Stimulated activated CD8-positive, alpha-beta memory T cell treated with anti-CD3 and anti-CD28 coated beads, Interleukin-7, amount 100 ng/mL, for 24 hours (primary cell): ENCODE data around the gene NOX4.
"Not testable (repeated sequence)": the region's sequence is repeated elsewhere in the genome, so short reads cannot be mapped to it uniquely, and the experiment has no call there.

Source experiments
- DNase-seq: peaks from one replicate; pipeline ENCODE4 v3.0.0-alpha.2; 2020; ENCODE audit warnings: low read depth

NOX4 gene

GRCh38 chr11:89458716-89459115 is 32.5 kb downstream of the NOX4 start:
- DNase-seq = no peak

DNA sequence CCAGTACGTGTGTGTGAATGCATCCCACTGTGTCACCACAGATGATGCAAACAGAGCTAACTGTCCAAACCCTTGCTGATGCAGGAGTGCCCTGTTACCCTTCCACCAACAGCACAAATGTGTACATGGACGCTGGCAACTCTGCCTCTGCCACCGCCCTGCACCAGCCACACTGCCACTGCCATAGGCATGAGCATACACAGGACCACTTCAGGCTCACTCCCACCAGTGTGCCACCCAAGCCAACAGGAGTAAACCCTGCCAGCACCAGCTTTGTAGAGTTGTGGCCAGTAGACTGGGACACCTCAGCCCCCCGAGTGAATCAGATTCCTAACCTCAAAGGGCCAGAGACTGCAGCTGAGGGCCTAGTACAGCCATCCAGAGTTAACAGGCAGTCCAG is 34.0 kb downstream of the NOX4 start:
- DNase-seq = no peak

GRCh38 chr11:89456681-89457080 is 34.5 kb downstream of the NOX4 start:
- DNase-seq = no peak

DNA sequence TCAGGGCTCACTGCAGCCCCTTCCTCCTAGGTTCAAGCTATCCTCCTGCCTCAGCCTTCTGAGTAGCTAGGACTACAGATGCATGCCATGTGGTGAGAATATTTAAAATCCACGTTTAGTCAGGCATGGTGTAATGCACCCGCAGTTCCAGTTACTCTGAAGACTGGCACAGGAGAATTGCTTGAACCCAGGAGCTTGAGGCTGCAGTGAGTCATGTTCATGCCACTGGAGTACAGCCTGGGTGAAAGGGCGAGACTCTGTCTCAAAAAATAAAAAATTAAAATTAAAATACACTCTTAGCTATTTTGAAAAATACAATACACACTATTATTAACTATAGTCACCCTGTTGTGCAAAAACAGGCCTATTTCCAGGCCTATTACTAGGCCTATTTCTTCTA is 38.4 kb downstream of the NOX4 start:
- no peak for DNase-seq

GRCh38 chr11:89447845-89448244 is 43.3 kb downstream of the NOX4 start:
- DNase-seq = no peak

DNA sequence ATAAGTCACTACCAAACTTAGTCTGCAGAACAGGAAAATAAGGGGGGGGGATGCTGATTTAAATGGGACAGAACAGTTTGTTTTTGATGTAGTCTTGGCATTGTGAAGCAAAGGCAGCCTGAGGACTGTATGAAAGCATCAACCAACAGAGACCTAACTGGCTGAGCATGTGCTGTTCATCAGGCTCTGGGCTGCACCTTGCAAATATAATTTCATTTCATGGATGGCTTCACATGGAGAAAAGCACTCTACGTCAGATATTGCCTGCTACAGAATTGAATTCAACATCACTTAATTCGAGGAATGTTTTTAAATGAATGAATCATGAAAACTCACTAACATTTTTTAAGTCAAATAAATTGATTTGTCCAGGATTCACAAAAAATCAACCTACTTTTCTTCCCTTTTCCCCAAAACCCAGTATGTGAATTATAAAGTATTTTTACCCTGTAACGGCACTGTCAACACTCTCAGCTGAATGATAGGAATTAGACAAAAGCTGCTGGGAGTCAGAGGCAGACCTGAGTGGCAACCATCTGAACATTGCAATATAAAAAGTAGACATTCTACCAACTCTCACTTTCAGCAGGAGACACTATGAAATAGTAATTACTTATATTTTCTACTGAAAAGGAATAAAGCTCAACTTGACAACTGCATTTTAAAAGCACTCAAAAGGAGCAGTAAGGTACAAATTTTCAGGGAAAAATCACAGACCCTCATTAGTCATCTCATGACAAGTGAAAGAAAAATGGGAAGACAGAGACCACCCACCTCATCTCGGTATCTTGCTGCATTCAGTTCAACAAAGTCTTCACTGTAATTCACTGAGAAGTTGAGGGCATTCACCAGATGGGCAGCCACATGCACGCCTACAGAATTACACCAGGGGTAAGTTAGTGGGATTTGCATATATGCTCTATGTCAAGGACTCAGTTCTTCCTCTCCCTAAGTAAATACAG is 47.5 kb downstream of the NOX4 start:
- no peak for DNase-seq

DNA sequence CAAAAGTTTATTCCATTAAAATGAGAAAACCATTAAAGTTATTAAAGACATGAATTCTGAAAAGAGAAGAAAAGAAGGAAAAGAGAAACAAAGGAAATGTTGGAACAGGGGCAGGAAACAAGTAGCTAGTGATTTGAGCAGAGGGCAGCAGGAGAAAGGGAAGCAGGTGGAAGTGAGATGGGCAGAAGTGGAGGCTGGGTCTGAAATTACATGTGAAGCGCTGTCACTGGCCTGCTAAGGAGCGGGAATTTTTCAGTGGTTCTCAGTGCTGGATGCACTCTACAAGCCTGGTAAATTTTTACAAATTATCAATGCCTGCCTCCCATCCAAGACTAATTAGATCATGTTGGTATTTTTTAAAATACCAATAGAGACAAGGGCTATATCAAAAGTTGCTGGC is 48.4 kb downstream of the NOX4 start:
- no peak for DNase-seq

DNA sequence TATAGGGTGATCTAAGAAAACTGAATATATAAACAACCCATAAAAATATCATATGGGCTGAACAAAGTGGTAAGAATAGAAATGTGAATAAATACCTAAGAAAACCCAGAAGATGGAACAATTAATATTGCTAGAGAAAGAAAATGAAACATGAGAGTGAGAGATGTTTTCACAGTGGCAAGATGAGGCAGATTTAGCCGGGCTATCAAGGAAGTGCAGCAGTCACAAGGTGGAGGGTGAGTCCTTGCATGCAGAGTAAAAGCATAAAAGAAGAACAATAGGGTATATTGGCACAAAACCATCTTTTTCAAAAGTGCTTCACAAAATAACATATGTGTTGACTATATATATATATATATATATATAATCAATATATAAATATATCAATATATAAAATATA is 49.6 kb downstream of the NOX4 start:
- no peak for DNase-seq

DNA sequence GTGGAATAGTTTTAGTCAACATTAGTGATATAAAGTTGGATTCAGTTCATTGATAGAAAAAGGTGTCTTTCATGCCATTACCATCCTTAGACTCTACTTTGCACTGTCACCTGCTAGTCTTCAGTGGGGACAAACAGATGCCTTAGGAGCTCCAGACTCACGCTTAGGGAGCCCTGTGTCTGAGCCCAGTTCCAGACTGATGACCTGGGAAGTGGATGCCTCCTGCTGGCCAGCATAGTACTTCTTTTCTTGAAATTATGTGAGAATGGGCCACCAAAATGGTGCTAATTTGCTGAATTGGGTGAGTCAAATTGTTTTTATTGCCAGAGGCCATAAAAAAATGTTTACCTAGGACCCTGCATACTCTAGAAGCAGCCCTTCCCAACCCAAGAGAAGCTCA is 53.9 kb downstream of the NOX4 start:
- no peak for DNase-seq

DNA sequence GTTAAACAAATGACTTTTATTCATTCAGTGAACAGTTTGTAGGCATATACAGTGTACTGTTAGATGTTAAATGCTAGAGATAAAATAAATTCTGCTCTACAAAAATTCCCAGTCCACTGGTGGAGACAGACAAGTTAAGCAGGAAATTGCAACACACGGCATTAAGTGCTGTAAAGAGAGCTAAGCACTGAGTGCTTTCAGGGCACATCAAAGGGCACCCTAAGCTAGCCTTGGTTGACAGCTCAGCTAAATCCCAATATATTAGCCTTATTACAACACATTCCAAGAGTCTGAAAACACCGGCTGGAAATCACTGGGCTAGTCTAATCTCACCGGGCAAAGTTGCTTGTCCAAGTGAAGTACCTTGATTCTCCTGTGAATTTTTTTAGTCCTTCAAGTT is 55.1 kb downstream of the NOX4 start:
- no peak for DNase-seq

GRCh38 chr11:89433278-89433677 is 57.9 kb downstream of the NOX4 start:
- no peak for DNase-seq

DNA sequence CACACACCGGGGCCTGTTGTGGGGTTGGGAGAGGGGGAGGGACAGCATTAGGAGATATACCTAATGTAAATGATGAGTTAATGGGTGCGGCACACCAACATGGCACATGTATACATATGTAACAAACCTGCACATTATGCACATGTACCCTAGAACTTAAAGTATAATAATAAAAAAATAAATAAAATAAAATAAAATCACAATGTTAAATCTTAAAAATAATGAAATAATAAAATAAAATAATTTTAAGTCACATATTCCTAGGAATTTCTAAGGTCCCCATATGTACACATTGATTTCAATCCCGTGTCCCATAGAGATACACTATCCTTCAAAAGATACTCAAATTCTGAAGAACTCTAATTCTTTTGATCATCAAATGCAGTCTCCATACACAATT is 59.0 kb downstream of the NOX4 start:
- not testable (repeated sequence) for DNase-seq

DNA sequence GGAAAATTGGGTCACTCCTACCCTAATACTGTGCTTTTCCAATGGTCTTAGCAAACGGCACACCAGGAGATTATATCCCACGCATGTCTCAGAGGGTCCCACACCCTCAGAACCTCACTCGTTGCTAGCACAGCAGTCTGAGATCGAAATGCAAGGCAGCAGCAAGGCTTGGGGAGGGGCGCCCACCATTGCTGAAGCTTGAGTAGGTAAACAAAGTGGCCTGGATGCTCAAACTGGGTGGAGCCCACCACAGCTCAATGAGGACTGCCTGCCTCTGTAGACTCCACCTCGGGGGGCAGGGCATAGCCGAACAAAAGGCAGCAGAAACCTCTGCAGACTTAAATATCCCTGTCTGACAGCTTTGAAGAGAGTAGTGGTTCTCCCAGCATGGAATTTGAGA is 64.7 kb downstream of the NOX4 start:
- not testable (repeated sequence) for DNase-seq

- no peak for DNase-seq
Measured at GRCh38 chr11:89421718-89422117, 69.5 kb downstream of the NOX4 start.

DNA sequence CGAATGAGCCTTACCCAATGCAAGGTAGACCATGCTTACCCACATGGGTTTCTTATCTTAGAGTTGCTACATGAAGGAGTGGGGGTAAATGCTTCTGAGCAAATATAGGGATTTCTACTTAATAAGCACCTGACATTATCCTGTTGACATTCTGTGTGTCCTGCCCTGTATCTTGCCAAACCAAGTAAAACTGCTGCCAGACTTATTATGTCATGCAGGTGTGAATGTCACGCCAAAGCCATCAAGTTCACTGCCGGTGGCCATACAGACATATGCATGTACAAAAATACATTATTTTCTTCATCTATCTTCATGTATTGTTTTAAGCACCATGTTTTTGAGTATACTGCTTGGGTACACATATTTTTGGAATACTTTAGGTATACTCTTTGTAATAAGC is 70.2 kb downstream of the NOX4 start:
- no peak for DNase-seq

- no peak for DNase-seq
Measured at GRCh38 chr11:89416961-89417360, 74.2 kb downstream of the NOX4 start.

DNA sequence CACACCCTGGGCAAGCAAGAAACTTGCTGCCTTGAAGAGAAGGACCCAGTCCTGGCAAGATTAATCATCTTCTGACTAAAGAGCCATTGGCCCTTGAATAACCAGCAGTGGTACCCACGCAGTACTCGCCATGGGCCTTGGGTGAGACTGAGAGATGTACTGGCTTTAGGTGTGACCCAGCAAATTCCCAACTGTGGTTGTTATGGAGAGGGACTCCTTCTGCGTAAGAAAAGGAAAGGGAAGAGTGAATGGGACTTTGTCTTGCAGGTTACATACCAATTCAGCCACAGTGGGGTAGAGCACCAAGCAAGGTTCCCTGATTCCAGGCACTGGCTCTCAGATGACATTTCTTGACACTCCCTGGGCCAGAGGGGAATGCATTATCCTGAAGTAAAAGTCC is 80.1 kb downstream of the NOX4 start:
- not testable (repeated sequence) for DNase-seq

DNA sequence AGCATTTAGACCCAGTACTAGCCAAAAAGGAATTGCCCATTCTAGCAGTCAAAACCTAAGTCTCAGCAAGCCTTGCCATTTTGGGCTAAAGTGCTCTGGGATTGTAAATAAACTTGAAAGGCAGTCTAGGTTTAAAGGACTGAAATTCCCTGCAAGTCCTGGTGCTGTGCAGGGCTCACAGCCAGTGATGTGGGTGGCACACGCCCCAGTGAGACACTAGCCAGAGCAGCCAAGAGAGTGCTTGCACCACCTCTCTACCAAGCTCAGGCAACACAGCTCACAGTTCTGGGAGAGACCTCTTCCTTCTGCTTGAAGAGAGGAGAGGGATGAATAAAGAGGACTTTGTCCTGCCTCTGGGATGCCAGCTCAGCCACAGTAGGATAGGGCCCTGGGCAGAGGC is 80.5 kb downstream of the NOX4 start:
- DNase-seq = not testable (repeated sequence)

- not testable (repeated sequence) for DNase-seq
Measured at GRCh38 chr11:89408441-89408840, 82.7 kb downstream of the NOX4 start.

DNA sequence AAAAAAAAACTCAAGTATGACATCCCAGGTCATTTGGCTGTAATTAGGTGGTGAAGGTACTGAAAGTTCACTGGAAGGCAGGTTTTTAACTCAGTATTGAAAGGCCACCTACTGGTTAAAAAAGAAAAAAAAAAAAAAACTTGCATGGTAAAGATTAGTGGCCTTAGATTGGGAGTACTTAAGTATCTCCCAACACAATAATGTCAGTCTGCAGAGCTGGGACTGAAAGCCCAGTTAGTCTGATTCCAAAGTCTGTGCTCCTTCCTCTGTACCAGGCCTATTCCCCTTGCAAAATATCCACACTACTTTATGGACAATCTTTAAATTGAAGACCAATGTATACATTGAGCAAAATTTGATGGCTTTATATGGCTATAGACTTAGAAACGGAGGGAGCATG is 85.5 kb downstream of the NOX4 start:
- DNase-seq = no peak

GRCh38 chr11:89391654-89392053 is 99.5 kb downstream of the NOX4 start:
- not testable (repeated sequence) for DNase-seq

DNA sequence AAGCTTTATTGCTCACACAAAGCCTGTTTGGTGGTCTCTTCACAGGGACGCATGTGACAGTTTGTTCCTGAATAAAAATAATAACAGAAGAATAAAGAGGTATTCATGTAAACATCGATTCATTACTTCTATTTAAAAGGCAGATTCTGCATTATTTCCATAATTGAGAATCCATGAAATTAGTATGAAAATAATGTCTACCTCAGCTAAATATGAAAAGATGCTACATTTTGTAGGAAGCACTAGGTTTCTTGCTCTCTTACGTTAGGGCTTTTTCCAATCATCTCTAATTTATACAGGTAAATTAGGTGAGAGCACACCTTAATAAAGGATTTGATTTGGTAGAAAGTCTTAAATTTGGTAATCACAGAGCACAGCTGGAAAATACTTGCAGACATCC is 103.7 kb downstream of the NOX4 start:
- DNase-seq = not testable (repeated sequence)

DNA sequence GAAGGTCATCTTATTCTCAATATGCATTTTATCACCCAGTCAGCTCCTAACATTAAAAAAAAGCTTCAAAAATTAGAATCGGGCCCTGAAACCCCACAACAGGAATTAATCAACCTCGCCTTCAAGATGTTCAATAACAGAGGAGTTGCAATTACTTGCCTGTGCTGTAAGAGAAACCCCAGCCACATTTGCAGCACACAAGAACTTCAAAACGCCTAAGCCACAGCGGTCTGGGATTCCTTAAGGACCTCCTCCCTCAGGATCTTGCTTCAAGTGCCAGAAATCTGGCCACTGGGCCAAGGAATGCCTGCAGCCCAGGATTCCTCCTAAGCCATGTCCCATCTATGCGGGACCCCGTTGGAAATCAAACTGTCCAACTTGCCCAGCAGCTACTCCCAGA is 108.2 kb downstream of the NOX4 start:
- DNase-seq = not testable (repeated sequence)

DNA sequence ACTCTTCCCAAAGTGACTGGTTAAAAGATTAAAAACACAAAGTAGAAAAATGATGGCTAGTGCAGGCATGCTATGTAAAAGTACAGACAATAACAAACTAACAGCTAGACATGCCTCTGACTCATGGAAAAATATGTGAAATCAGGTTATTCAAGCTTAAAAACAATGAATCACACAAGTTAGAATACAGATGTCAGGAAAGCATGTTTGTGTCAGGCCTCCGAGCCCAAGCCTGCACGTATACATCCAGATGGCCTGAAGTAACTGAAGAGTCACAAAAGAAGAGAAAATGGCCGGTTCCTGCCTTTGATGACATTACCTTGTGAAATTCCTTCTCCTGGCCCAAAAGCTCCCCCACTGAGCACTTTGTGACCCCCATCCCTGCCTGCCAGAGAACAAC is 110.1 kb downstream of the NOX4 start:
- no peak for DNase-seq
